A673 (cell line): ENCODE measurements around the gene PSME4. TPM values are rescaled to one million over a fixed set of nuclear protein-coding genes. Genes with fewer than 3 reads are reported as not detected.

Experiments
- Bru-seq: library from RNA; stranded (reverse); fragments of 400-500 nt; gene quantifications from one replicate; lab custom pipeline; 2021; lab: Mats Ljungman, UMichigan
- BruChase-seq, 2 experiments: library from RNA; stranded (reverse); fragments of 400-500 nt; gene quantifications; one replicate each; lab custom pipeline; 2021; lab: Mats Ljungman, UMichigan
- BruUV-seq: library from RNA; stranded (reverse); fragments of 400-500 nt; replicated peaks from 2 replicates; lab custom pipeline; 2021; lab: Mats Ljungman, UMichigan
- CTCF ChIA-PET: fragments of 300-600 bp; sonication (Branson Sonifier 250); formaldehyde crosslinking; loops from one replicate; lab custom pipeline; 2022; ENCODE audit warnings: antibody characterized with exemption; lab: Charles Lee
- POLR2A ChIA-PET: fragments of 300-600 bp; sonication (Branson Sonifier 250); formaldehyde crosslinking; loops from one replicate; lab custom pipeline; 2022; ENCODE audit warnings: antibody characterized with exemption; ENCODE audit not compliant: low non-redundant PET; lab: Charles Lee
- DNase-seq: peaks from one replicate; pipeline ENCODE4 v3.0.0-alpha.2; 2015; ENCODE audit warnings: low spot score
- H3K27ac ChIP-seq: fragments of 200-600 bp; sonication (generic); 2 replicates; pipeline ENCODE4 v1.5.1; 2016; ENCODE audit warnings: mixed run types, low read depth, mild to moderate bottlenecking, mixed read lengths, antibody characterized with exemption, low read length; ENCODE audit not compliant: poor library complexity, severe bottlenecking
- H3K27me3 ChIP-seq: fragments of 200-600 bp; sonication (generic); replicated peaks from 2 replicates; pipeline ENCODE4 v1.6.1; 2017; ENCODE audit warnings: mixed run types, low read depth, mild to moderate bottlenecking, mixed read lengths, antibody characterized with exemption, low read length; ENCODE audit not compliant: insufficient read depth, poor library complexity
- H3K36me3 ChIP-seq: fragments of 200-600 bp; sonication (generic); 2 replicates; pipeline ENCODE4 v1.6.1; 2016; ENCODE audit warnings: mixed run types, mild to moderate bottlenecking, mixed read lengths, antibody characterized with exemption, low read length; ENCODE audit not compliant: insufficient read depth, poor library complexity, severe bottlenecking
- H3K4me1 ChIP-seq: fragments of 200-600 bp; sonication (generic); 2 replicates; pipeline ENCODE4 v1.6.1; 2017; ENCODE audit warnings: mixed run types, mild to moderate bottlenecking, mixed read lengths, antibody characterized with exemption, low read length; ENCODE audit not compliant: insufficient read depth, poor library complexity, severe bottlenecking
- H3K4me3 ChIP-seq: fragments of 200-600 bp; sonication (generic); 2 replicates; pipeline ENCODE4 v1.5.1; 2016; ENCODE audit warnings: low read depth, mixed run types, mild to moderate bottlenecking, mixed read lengths, low read length; ENCODE audit not compliant: poor library complexity, severe bottlenecking
- H3K9me3 ChIP-seq: fragments of 200-600 bp; sonication (generic); 2 replicates; pipeline ENCODE4 v1.6.1; 2016; ENCODE audit warnings: mixed run types, low read depth, mild to moderate bottlenecking, mixed read lengths, antibody characterized with exemption, low read length; ENCODE audit not compliant: poor library complexity, severe bottlenecking
- CTCF ChIP-seq: fragments of 300-800, 200-600 bp; sonication (generic); conservative IDR thresholded peaks from 2 replicates; pipeline ENCODE4 v1.5.1; 2017; ENCODE audit warnings: low read depth, mild to moderate bottlenecking, antibody characterized with exemption, low read length, moderate library complexity, mixed read lengths
- EZH2 ChIP-seq: fragments of 200-600 bp; sonication (generic); IDR thresholded peaks from 2 replicates; pipeline ENCODE4 v1.6.1; 2017; ENCODE audit warnings: borderline replicate concordance, low read depth, mild to moderate bottlenecking, mixed read lengths, antibody characterized with exemption, low read length; ENCODE audit not compliant: poor library complexity, severe bottlenecking
- intact Hi-C: fragments of 100-400 bp; cut with micrococcal nuclease; formaldehyde crosslinking; loops from one replicate; pipeline ENCODE4 v1.10.0; 2022; ENCODE audit not compliant: unreplicated experiment
- long read RNA-seq: library from polyadenylated mRNA; stranded (forward); transcript quantifications from one replicate; pipeline ENCODE4 v2.0.0, GENCODE V29; 2022
- total RNA-seq: library from RNA; stranded (reverse); gene quantifications from 2 replicates; pipeline ENCODE4 v1.2.3, GENCODE V29; 2021

Gene PSME4
- total RNA-seq: 91.0 and 97.6 TPM in 2 replicates
- Bru-seq, nascent RNA: percentile 94 among the genes with signal in this experiment
- percentile 92 among the genes with signal in this experiment for BruChase-seq, experiment 1, labeled RNA remaining after a 2-hour chase
- percentile 92 among the genes with signal in this experiment for BruChase-seq, experiment 2, labeled RNA remaining after a 6-hour chase
- long read RNA-seq, partial matches to known transcripts: 25 of 33 reads
- long read RNA-seq, other reads (novel, unspliced or antisense): 8 of 33 reads

DNA sequence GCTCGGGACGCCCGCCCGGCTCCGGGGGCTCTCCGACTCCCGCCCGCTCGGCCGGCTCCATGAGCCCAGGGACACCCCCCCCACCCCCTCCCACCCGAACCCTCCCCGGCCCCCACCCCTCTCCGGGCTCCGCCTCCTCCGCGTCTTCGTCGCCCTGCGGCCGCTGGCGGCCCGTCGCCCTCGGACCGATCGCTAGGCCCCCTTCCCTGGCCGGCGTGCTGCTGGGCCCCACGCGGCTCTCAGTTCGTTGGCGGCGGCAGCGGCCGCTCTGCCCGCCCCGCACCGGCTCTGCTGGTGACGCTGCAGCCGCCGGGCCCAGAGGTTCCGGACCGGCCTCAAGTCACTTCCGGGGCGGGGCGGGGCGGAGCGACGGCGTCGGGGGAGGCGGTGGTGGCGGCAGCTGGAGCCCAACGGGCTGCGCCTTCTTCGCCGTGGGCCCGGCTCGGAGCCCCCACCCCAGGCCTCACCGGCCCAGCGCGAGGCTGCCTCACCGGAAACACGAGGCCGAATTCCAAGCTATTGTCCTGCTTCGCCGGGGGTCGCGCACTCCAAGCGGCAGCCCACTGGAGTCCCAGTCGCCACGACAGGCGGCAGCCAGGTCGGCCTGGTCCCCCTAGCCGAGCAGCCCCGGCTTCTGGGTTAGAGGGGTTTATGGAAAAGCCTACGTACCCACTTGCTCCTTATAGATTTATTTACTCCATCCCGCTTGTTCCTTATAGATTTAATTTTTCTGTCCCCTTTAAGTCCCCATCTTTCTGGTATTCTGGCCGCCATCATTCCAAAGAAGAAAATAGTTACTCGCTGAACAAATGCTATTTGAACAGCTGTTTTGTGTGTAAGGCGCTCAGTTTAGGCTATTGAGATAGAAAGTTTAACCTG is at the start of gene PSME4:
PSME4 (minus strand) TSS at position 270 of the 879 bp plus-strand sequence; CDS start at position 61, 209 bp downstream.
- DNase-seq: peak; percentile 95
- Histone ChIP-seq H3K4me3 (peak within 1 kb of the TSS; percentile 98), H3K4me1 (peaks cover 17% of the 10 kb centered on the region), H3K27ac (peak within 1 kb of the TSS; percentile 86), H3K9me3 (no peaks in the 10 kb centered on the region), H3K36me3 (peaks cover 3% of the 10 kb centered on the region), H3K27me3 (no peaks in the 10 kb centered on the region)
- no peak for TF ChIP-seq EZH2
- BruUV-seq: no TSS peak
- ChIA-PET POLR2A (interaction anchor here (0.6 kb wide), 1 partner anchor 132 kb away, joined by 6 read pairs; no protein-coding TSS in a partner anchor), CTCF (no interaction called here)
- intact Hi-C loops: no loop called here

DNA sequence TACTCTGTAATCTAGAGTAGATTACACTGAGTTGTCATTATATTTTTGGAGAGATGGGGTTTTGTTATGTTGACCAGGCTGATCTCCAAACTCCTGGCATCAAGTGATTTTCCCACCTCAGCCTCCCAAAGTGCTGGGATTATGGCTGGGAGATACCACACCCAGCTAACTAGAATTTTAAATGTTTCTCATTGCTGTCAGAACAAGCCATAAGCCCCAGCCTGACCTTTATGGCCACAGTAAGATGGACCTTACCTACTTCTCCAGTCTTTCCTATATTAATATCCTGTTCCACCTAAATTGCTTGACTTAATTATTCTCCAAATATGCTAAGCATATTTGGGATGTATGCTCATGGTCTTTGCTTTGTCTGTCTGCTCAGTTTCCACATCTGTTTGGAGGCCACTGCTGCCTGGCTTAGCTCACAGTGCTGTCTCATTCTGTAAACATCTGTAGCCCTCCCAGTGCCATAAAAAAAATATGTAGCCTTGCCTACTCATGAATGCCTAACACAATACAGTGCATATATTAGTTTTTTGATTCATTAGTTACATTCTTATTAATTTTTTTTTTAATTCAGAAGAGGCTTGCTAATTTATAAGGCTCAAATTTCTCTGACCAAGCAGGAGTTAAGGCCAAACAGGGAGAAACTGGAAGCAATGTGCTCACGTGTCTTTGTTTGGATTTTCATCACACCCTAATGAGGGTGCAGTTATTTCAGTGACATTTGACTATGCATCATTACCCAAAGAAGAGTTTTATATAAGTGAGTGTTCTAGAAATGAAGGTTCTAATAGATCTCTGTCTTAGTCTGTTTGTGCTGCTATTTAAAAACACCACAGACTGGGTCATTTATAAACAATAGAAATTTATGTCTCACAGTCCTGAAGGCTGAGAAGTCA is 45.3 kb upstream of the PSME4 start:
- H3K9me3 ChIP-seq: peaks cover 3% of the 10 kb centered on the region
- DNase-seq: no peak
- H3K27ac ChIP-seq: no peak overlapping the region
- intact Hi-C loops: no loop called here
- TF ChIP-seq EZH2: no peak
- TF ChIP-seq CTCF: no peak
- no peaks in the 10 kb centered on the region for H3K36me3 ChIP-seq
- no peaks in the 10 kb centered on the region for H3K4me1 ChIP-seq
- H3K27me3 ChIP-seq: no peaks in the 10 kb centered on the region
- H3K4me3 ChIP-seq: no peak overlapping the region
- ChIA-PET POLR2A (no interaction called here), CTCF (no interaction called here)
- no TSS peak for BruUV-seq

DNA sequence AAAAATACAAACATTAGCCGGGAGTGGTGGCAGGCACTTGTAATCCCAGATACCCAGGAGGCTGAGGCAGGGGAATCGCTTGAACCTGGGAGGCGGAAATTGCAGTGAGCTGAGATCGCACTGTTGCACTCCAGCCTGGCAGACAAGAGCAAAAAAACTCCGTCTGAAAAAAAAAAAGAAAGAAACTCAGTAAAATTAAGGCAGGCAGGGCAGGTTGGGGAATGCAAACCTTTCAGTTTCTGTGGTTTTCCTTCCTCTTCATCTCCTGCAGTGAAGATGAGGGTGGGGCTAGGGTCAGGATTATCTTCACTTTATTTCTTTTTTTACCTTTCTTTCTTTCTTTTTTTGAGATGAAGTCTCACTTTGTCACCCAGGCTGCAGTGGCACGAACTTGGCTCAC is 43.2 kb upstream of the PSME4 start:
- H3K27ac ChIP-seq: no peak overlapping the region
- H3K36me3 ChIP-seq: no peaks in the 10 kb centered on the region
- TF ChIP-seq CTCF: no peak
- no peak for TF ChIP-seq EZH2
- no TSS peak for BruUV-seq
- intact Hi-C loops: no loop called here
- peaks cover 6% of the 10 kb centered on the region for H3K4me1 ChIP-seq
- CTCF ChIA-PET: no interaction called here
- H3K9me3 ChIP-seq: no peaks in the 10 kb centered on the region
- no peak overlapping the region for H3K4me3 ChIP-seq
- H3K27me3 ChIP-seq: no peaks in the 10 kb centered on the region
- POLR2A ChIA-PET: no interaction called here
- no peak for DNase-seq
